ENCODE results near the gene LILRA6.
"Not testable (repeated sequence)": the region's sequence is repeated elsewhere in the genome, so short reads cannot be mapped to it uniquely, and the experiment has no call there.

- TF ChIP-seq CTCF (IDR thresholded peaks at IDR 0.05; ENCODE audit: poor library complexity, severe bottlenecking); EZH2 (IDR thresholded peaks at IDR 0.05; ENCODE audit: borderline replicate concordance, insufficient read depth, low read length, poor library complexity, severe bottlenecking); REST (IDR thresholded peaks at IDR 0.05; ENCODE audit: borderline replicate concordance); EP300 (conservative IDR thresholded peaks at IDR 0.05; ENCODE audit: poor library complexity, severe bottlenecking); POLR2AphosphoS5 (IDR thresholded peaks at IDR 0.05); TAF1 (IDR thresholded peaks at IDR 0.05; ENCODE audit: low read depth); MXI1 (conservative IDR thresholded peaks at IDR 0.05; ENCODE audit: poor library complexity, severe bottlenecking); RAD21 (conservative IDR thresholded peaks at IDR 0.05): not testable (repeated sequence)
Observed at GRCh38 chr19:54224619-54225018, 18.0 kb downstream of the LILRA6 start.
